GM23338 (cell line): ENCODE measurements around the gene NID2. TPM values are rescaled to one million over a fixed set of nuclear protein-coding genes. Genes with fewer than 3 reads are reported as not detected.

ENCODE experiments used
- CREB1 ChIP-seq: fragments of 250-450 bp; sonication (Bioruptor Pico); IDR thresholded peaks from 2 replicates; pipeline ENCODE4 v1.5.0; 2020; ENCODE audit warnings: low read depth, mild to moderate bottlenecking, moderate library complexity
- EZH2phosphoT487 ChIP-seq: fragments of 200-600 bp; sonication (generic); IDR thresholded peaks from one replicate; pipeline ENCODE4 v1.8.1; 2018; ENCODE audit warnings: antibody characterized with exemption; ENCODE audit not compliant: unreplicated experiment
- JUNB ChIP-seq: IDR thresholded peaks from one replicate; pipeline ENCODE4 v1.6.1; 2016; ENCODE audit warnings: antibody characterized with exemption; ENCODE audit not compliant: unreplicated experiment
- POLR2AphosphoS5 ChIP-seq: IDR thresholded peaks from 2 replicates; pipeline ENCODE4 v1.6.1; 2016; ENCODE audit warnings: antibody characterized with exemption, low read depth
- polyA plus RNA-seq: library from polyadenylated mRNA; unstranded; fragments of >200 nt; fragmentation: Nextera tagmentation; extraction: Ambion mirVana; gene quantifications from 2 replicates; pipeline ENCODE4 v1.2.1, GENCODE V29; 2016
- total RNA-seq: library from RNA; depleted of rRNA; stranded (reverse); fragments of >200 nt; shearing (Covaris generic); gene quantifications from 2 replicates; pipeline ENCODE4 v1.2.3, GENCODE V29; 2014
- TF ChIP-seq, protein P1 (sequence below): fragments of 250-450 bp; sonication (Bioruptor Pico); IDR thresholded peaks from 2 replicates; pipeline ENCODE4 v1.5.0; 2020; ENCODE audit warnings: mild to moderate bottlenecking, moderate library complexity
- TF ChIP-seq, protein P2 (sequence below): IDR thresholded peaks from 2 replicates; pipeline ENCODE4 v1.6.1; 2016; ENCODE audit warnings: antibody characterized with exemption
- TF ChIP-seq, protein P3 (sequence below): IDR thresholded peaks from one replicate; pipeline ENCODE4 v1.6.1; 2018; ENCODE audit warnings: antibody characterized with exemption; ENCODE audit not compliant: unreplicated experiment
- TF ChIP-seq, protein P4 (sequence below), 2 experiments: fragments of 200-600 bp in 1 of 2; sonication (generic) in 1 of 2; conservative IDR thresholded peaks; 2 replicates each; pipeline versions ENCODE4 v1.5.1 to v1.6.1; 2016 to 2017; ENCODE audit warnings: antibody characterized with exemption in 2 of 2, low read depth in 2 of 2, mild to moderate bottlenecking in 2 of 2, moderate library complexity in 1 of 2

The NID2 gene
- total and polyA plus RNA-seq, 2 experiments from 2014 or later: 4.3 to 10.4 TPM

DNA sequence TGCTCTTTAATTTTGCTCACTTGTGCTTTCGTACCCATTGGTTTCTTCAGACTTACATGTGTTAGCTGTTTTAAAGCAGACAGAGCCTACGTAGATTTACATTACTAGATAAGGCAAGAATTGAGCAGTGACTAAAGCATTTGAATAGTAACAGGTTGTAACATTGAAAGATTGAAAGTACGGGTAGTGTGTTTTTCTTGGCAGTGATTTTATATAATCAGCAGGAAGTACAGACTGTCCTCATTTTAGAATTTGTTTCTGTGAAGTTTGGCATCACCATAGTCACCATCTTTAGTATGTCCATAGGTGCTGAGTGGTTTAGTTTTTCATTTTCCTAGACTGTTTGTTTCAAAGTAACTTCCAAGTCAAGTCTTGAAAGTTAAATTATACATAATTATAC lies 65.5 kb downstream of the NID2 start (continued):
- TF ChIP-seq, protein P1, sequence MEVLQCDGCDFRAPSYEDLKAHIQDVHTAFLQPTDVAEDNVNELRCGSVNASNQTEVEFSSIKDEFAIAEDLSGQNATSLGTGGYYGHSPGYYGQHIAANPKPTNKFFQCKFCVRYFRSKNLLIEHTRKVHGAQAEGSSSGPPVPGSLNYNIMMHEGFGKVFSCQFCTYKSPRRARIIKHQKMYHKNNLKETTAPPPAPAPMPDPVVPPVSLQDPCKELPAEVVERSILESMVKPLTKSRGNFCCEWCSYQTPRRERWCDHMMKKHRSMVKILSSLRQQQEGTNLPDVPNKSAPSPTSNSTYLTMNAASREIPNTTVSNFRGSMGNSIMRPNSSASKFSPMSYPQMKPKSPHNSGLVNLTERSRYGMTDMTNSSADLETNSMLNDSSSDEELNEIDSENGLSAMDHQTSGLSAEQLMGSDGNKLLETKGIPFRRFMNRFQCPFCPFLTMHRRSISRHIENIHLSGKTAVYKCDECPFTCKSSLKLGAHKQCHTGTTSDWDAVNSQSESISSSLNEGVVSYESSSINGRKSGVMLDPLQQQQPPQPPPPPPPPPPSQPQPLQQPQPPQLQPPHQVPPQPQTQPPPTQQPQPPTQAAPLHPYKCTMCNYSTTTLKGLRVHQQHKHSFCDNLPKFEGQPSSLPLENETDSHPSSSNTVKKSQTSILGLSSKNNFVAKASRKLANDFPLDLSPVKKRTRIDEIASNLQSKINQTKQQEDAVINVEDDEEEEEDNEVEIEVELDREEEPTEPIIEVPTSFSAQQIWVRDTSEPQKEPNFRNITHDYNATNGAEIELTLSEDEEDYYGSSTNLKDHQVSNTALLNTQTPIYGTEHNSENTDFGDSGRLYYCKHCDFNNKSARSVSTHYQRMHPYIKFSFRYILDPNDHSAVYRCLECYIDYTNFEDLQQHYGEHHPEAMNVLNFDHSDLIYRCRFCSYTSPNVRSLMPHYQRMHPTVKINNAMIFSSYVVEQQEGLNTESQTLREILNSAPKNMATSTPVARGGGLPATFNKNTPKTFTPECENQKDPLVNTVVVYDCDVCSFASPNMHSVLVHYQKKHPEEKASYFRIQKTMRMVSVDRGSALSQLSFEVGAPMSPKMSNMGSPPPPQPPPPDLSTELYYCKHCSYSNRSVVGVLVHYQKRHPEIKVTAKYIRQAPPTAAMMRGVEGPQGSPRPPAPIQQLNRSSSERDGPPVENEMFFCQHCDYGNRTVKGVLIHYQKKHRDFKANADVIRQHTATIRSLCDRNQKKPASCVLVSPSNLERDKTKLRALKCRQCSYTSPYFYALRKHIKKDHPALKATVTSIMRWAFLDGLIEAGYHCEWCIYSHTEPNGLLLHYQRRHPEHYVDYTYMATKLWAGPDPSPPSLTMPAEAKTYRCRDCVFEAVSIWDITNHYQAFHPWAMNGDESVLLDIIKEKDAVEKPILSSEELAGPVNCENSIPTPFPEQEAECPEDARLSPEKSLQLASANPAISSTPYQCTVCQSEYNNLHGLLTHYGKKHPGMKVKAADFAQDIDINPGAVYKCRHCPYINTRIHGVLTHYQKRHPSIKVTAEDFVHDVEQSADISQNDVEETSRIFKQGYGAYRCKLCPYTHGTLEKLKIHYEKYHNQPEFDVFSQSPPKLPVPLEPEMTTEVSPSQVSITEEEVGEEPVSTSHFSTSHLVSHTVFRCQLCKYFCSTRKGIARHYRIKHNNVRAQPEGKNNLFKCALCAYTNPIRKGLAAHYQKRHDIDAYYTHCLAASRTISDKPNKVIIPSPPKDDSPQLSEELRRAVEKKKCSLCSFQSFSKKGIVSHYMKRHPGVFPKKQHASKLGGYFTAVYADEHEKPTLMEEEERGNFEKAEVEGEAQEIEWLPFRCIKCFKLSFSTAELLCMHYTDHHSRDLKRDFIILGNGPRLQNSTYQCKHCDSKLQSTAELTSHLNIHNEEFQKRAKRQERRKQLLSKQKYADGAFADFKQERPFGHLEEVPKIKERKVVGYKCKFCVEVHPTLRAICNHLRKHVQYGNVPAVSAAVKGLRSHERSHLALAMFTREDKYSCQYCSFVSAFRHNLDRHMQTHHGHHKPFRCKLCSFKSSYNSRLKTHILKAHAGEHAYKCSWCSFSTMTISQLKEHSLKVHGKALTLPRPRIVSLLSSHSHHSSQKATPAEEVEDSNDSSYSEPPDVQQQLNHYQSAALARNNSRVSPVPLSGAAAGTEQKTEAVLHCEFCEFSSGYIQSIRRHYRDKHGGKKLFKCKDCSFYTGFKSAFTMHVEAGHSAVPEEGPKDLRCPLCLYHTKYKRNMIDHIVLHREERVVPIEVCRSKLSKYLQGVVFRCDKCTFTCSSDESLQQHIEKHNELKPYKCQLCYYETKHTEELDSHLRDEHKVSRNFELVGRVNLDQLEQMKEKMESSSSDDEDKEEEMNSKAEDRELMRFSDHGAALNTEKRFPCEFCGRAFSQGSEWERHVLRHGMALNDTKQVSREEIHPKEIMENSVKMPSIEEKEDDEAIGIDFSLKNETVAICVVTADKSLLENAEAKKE (CRISPR knock-in tag): no peak
- TF ChIP-seq JUNB (no peak), EZH2phosphoT487 (no peak), CREB1 (no peak), POLR2AphosphoS5 (no peak)
- TF ChIP-seq, protein P2, sequence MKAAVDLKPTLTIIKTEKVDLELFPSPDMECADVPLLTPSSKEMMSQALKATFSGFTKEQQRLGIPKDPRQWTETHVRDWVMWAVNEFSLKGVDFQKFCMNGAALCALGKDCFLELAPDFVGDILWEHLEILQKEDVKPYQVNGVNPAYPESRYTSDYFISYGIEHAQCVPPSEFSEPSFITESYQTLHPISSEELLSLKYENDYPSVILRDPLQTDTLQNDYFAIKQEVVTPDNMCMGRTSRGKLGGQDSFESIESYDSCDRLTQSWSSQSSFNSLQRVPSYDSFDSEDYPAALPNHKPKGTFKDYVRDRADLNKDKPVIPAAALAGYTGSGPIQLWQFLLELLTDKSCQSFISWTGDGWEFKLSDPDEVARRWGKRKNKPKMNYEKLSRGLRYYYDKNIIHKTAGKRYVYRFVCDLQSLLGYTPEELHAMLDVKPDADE: no peak
- TF ChIP-seq, protein P3, sequence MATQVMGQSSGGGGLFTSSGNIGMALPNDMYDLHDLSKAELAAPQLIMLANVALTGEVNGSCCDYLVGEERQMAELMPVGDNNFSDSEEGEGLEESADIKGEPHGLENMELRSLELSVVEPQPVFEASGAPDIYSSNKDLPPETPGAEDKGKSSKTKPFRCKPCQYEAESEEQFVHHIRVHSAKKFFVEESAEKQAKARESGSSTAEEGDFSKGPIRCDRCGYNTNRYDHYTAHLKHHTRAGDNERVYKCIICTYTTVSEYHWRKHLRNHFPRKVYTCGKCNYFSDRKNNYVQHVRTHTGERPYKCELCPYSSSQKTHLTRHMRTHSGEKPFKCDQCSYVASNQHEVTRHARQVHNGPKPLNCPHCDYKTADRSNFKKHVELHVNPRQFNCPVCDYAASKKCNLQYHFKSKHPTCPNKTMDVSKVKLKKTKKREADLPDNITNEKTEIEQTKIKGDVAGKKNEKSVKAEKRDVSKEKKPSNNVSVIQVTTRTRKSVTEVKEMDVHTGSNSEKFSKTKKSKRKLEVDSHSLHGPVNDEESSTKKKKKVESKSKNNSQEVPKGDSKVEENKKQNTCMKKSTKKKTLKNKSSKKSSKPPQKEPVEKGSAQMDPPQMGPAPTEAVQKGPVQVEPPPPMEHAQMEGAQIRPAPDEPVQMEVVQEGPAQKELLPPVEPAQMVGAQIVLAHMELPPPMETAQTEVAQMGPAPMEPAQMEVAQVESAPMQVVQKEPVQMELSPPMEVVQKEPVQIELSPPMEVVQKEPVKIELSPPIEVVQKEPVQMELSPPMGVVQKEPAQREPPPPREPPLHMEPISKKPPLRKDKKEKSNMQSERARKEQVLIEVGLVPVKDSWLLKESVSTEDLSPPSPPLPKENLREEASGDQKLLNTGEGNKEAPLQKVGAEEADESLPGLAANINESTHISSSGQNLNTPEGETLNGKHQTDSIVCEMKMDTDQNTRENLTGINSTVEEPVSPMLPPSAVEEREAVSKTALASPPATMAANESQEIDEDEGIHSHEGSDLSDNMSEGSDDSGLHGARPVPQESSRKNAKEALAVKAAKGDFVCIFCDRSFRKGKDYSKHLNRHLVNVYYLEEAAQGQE: no peak
- TF ChIP-seq, protein P4, sequence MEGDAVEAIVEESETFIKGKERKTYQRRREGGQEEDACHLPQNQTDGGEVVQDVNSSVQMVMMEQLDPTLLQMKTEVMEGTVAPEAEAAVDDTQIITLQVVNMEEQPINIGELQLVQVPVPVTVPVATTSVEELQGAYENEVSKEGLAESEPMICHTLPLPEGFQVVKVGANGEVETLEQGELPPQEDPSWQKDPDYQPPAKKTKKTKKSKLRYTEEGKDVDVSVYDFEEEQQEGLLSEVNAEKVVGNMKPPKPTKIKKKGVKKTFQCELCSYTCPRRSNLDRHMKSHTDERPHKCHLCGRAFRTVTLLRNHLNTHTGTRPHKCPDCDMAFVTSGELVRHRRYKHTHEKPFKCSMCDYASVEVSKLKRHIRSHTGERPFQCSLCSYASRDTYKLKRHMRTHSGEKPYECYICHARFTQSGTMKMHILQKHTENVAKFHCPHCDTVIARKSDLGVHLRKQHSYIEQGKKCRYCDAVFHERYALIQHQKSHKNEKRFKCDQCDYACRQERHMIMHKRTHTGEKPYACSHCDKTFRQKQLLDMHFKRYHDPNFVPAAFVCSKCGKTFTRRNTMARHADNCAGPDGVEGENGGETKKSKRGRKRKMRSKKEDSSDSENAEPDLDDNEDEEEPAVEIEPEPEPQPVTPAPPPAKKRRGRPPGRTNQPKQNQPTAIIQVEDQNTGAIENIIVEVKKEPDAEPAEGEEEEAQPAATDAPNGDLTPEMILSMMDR (conservative IDR thresholded peaks at IDR 0.05; ENCODE audit: low read depth in 2 of 2): no peak
